Endothelial cell of umbilical vein (primary cell): Measurements from ENCODE around the gene KDM4B.

Experiments
- EZH2 ChIP-seq: IDR thresholded peaks from 2 replicates; pipeline ENCODE4 v1.6.1; 2012; ENCODE audit warnings: borderline replicate concordance, low read depth, mild to moderate bottlenecking, moderate library complexity, low read length, inconsistent platforms; ENCODE audit not compliant: severe bottlenecking
- FOS ChIP-seq: IDR thresholded peaks from 2 replicates; pipeline ENCODE4 v1.6.1; 2011; ENCODE audit warnings: mild to moderate bottlenecking, low read length, moderate library complexity, borderline replicate concordance; ENCODE audit not compliant: insufficient read depth
- GATA2 ChIP-seq: IDR thresholded peaks from 2 replicates; pipeline ENCODE4 v1.7.0; 2011; ENCODE audit warnings: low read depth, mild to moderate bottlenecking, moderate library complexity, mixed read lengths, low read length; ENCODE audit not compliant: insufficient read length, insufficient read depth
- MYC ChIP-seq: IDR thresholded peaks from one replicate; pipeline ENCODE4 v1.6.1; 2011; ENCODE audit warnings: mild to moderate bottlenecking, low read depth, low read length
- POLR2A ChIP-seq: IDR thresholded peaks from 2 replicates; pipeline ENCODE4 v1.6.1; 2012; ENCODE audit warnings: low read depth, mild to moderate bottlenecking, control low read depth, low read length
- POLR2AphosphoS5 ChIP-seq: IDR thresholded peaks from 2 replicates; pipeline ENCODE4 v1.6.1; 2012; ENCODE audit warnings: low read depth, mild to moderate bottlenecking, control low read depth, low read length, moderate library complexity; ENCODE audit not compliant: insufficient read depth
- TF ChIP-seq, protein P1 (sequence below), 2 donors: IDR thresholded peaks; 1 replicate in 1 of 2; 2 replicates in 1 of 2; pipeline ENCODE4 v1.5.1; 2011; ENCODE audit warnings: low read length in 2 of 2, mild to moderate bottlenecking in 2 of 2, moderate library complexity in 2 of 2, control low read depth in 1 of 2, inconsistent platforms in 1 of 2, low read depth in 1 of 2; ENCODE audit not compliant: insufficient read depth in 1 of 2; ENCODE audit errors: extremely low read depth in 1 of 2
- TF ChIP-seq, protein P2 (sequence below): IDR thresholded peaks from 2 replicates; pipeline ENCODE4 v1.6.1; 2011; ENCODE audit not compliant: insufficient read depth, insufficient read length

- TF ChIP-seq, protein P1, sequence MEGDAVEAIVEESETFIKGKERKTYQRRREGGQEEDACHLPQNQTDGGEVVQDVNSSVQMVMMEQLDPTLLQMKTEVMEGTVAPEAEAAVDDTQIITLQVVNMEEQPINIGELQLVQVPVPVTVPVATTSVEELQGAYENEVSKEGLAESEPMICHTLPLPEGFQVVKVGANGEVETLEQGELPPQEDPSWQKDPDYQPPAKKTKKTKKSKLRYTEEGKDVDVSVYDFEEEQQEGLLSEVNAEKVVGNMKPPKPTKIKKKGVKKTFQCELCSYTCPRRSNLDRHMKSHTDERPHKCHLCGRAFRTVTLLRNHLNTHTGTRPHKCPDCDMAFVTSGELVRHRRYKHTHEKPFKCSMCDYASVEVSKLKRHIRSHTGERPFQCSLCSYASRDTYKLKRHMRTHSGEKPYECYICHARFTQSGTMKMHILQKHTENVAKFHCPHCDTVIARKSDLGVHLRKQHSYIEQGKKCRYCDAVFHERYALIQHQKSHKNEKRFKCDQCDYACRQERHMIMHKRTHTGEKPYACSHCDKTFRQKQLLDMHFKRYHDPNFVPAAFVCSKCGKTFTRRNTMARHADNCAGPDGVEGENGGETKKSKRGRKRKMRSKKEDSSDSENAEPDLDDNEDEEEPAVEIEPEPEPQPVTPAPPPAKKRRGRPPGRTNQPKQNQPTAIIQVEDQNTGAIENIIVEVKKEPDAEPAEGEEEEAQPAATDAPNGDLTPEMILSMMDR (IDR thresholded peaks at IDR 0.05; ENCODE audit: extremely low read depth in 1 of 2, insufficient read depth in 1 of 2, low read depth in 1 of 2, low read length in 2 of 2) = no peak
- TF ChIP-seq POLR2A = no peak
- no peak for TF ChIP-seq EZH2
- TF ChIP-seq GATA2 = no peak
- no peak for TF ChIP-seq MYC
- TF ChIP-seq POLR2AphosphoS5 = no peak
- TF ChIP-seq, protein P2, sequence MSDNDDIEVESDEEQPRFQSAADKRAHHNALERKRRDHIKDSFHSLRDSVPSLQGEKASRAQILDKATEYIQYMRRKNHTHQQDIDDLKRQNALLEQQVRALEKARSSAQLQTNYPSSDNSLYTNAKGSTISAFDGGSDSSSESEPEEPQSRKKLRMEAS = no peak
- TF ChIP-seq FOS = no peak
Measured at GRCh38 chr19:4980067-4980466, 11.2 kb downstream of the KDM4B start.
